ENCODE data around the gene PLET1.
A peak's percentile ranks its signal among the peaks of the same experiment; 100 is the strongest.

PLET1 gene

DNA sequence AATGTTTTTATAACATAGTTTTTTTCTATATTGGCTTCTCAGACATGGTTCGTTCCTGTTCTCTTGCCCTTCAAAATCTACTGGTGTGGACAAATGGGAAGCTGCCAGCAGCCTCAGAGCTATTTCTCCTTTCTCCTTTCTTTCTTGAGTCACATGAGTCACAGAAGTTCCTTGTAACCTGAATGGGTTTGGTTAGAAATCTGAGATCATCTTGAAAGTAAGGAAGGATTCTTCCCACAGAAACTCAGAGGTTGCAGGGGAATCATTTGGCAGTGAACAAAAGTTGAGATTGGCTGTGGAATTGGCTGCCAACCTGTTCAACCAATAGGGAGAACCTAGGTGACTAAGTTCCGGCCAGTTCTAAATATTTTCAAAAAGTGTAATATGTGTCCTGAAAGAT is 12.5 kb downstream of the PLET1 start:
- no peak for DNase-seq (ENCODE audit: insufficient read length, low spot score)
- no peak for FAIRE-seq

DNA sequence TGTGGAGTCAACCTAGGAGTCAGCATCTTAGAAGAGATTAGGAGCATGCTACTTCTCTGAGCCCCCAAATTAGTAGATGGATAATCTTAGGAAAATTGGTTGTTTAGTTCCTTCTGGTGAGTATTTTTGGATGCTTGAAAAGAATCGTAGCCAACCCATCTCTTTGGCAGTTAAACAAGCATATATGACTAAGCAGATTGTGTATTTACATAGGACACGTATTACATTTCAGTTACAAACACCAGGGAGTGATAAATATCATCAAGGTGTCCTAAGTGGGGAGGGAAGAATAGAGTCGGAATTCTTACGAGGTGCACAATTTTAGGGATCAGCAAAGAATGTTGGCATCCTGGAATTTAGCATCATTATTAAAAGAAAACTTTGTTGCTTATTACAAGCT is 13.5 kb downstream of the PLET1 start:
- DNase-seq (ENCODE audit: insufficient read length, low spot score) = no peak
- FAIRE-seq = no peak

DNA sequence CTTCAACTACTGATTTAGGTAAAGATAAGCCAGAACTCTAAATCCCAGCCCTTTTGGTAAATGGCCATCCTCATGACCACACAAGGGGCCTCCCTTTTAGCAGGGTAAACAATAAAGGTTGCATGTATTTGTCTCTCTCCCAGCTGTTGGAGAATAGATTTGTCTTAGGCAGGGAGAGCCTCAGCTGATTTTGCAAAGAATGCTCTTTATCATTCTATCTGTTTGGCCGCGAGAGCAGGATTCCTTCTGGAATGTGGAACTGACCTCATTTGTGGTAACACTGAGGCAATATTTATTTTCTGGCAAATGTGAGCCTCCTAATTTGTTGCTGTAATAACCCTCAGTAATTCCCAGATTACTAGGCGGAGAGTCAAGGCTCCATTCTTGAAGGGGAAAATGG is 19.2 kb downstream of the PLET1 start:
- FAIRE-seq = no peak
- no peak for DNase-seq (ENCODE audit: insufficient read length, low spot score)

DNA sequence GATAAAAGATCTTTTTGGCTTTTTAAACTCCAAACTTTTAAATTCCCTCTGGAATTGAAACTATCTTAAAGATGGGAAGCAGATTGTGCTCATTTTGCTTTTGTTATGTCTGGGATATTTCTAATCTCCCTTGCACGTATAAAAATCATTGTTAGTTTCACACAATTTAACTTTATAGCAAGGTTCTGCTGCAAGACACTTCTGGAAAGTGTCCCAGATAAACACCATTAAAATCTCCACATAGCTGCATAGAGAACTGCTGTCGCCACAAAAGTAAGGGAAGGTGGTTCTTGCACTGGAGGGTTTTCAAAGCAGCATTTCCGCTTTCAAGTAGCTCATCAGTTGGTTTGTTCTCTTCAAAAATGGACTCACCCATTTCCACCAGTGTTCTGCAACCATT is 22.6 kb downstream of the PLET1 start:
- FAIRE-seq = no peak

DNA sequence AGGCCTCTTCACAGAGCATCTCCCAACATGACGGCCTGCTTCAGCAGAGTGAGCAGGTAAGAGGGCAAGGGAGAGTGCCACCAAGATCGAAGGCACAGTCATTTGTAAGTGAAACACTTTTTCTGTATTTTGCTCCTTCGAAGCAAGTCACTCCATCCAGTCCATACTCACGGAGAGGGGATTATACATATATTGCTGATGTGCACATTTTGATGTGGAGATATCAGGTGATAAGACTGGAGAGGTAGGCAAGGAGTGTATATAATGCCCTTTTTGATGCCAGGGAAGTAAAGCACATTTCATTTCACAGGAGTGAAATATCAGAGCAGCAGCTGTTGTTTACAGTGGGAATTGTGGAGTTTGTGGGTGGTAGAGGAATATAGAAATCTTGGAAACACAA is 23.2 kb downstream of the PLET1 start:
- FAIRE-seq = no peak
- no peak for DNase-seq (ENCODE audit: insufficient read length, low spot score)

More for the DNA sequence above, 22.6 kb downstream of the PLET1 start:
- no peak for DNase-seq (ENCODE audit: insufficient read length, low spot score)

DNA sequence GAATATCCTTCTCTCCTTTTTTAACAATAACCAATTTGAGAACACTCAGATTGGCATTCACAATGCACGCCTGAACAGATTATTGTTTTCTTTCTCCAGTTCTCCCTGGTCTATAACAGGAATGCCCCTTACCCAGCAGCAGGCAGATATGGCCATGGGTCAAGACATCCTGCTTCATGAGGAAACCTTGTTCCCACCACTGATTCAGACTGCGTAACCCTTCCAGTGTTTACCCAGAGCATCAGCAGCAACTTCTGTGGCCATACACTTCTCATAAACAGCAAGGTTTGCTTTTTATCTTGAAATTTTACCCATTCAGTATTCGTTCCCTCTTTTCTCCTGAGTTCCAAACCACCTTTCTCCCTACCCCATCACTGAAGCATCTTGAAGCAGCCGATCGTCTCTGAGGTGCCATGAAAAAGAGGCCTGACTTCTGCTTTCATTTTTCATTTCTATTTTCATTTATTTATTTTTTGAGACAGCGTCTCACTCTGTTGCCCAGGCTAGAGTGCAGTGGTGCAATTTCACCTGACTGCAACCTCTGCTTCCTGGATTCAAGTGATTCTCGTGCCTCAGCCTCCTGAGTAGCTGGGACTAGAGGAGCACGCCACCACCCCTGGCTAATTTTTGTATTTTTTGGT is 24.8 kb downstream of the PLET1 start:
- FAIRE-seq (peak; percentile 87), DNase-seq (ENCODE audit: insufficient read length, low spot score) (no peak)

GRCh38 chr11:112231952-112232351 is 28.7 kb downstream of the PLET1 start:
- DNase-seq (ENCODE audit: insufficient read length, low spot score) = no peak
- FAIRE-seq = no peak

- no peak for FAIRE-seq
- no peak for DNase-seq (ENCODE audit: insufficient read length, low spot score)
These were observed 30.8 kb downstream of the PLET1 start for GRCh38 chr11:112229746-112230433.

DNA sequence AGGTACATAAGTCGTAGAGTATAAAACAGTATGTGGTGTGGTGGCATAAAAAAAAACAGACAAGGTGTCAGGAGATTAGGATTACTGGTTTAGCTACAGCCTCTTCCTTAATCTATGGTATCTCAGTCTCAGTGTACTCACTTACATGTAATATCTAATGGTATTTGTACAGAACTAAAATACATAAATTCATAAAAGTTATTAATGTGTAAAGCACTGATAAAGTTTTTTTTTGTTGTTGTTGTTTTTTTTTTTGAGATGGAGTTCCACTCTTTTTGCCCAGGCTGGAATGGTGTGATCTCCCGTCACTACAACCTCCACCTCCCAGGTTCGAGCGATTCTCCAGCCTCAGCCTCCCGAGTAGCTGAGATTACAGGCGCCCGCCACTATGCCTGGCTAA is 31.5 kb downstream of the PLET1 start:
- DNase-seq (ENCODE audit: insufficient read length, low spot score) (no peak), FAIRE-seq (no peak)

DNA sequence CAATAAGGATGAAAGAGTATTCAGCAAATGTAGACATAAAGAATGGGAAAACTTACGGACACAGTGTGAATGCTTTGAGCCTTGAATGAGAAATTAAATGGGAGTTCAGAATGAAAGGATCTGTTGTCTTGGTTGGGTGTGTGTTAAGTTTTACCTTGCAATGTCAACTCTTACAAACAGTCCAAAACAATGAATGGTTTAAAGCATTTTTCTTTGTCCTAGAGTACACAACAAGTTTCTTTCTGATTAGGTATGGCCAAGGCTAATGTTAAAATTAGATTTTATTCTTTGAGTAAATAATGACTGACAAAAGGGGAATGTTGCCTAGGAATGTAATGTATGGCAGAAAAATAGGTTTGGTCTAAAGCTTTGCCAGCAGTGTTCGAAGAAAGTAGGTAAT is 32.0 kb downstream of the PLET1 start:
- DNase-seq (ENCODE audit: insufficient read length, low spot score) (no peak), FAIRE-seq (no peak)

GRCh38 chr11:112227471-112227870 is 33.2 kb downstream of the PLET1 start:
- no peak for DNase-seq (ENCODE audit: insufficient read length, low spot score)
- no peak for FAIRE-seq

DNA sequence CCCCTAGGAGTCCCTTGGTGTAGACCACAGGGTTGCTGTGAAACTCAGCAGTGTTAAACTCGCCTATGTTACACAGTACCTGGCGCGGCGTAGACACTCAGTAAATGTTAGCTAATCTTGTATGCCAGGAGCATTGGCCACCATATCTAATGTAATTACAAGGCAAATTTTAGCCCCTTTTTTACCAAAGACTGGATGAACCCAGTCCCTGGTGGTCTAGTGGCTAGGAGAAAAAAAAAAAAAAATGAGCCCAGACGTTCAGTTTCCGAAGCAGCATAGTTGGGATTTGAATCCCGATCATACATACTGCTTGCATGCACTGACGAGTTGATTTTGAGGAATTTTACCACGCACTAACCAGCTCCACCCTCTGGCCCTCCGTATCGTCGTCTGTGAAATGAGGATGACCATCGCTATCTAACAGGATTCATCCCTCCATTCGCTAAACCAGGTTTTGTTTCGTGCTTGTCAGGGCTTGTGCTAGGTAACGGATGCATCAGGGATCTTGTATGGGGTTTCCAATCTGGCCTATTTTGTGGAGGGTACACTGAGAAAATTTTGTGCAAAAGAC is 33.7 kb downstream of the PLET1 start:
- DNase-seq (ENCODE audit: insufficient read length, low spot score) (no peak), FAIRE-seq (no peak)

GRCh38 chr11:112226062-112226830 is 34.4 kb downstream of the PLET1 start, which contains the start of gene PTS:
Gene PTS (plus strand): TSS chr11:112226428. CDS start chr11:112226444, 16 bp downstream.
- peak; percentile 77 for FAIRE-seq
- peak; percentile 87 for DNase-seq (ENCODE audit: insufficient read length, low spot score)

GRCh38 chr11:112225753-112226061 is 35.0 kb downstream of the PLET1 start:
- DNase-seq (ENCODE audit: insufficient read length, low spot score) = no peak
- no peak for FAIRE-seq

- FAIRE-seq (no peak), DNase-seq (ENCODE audit: insufficient read length, low spot score) (no peak)
These were observed 36.7 kb downstream of the PLET1 start for GRCh38 chr11:112223754-112224532.

DNA sequence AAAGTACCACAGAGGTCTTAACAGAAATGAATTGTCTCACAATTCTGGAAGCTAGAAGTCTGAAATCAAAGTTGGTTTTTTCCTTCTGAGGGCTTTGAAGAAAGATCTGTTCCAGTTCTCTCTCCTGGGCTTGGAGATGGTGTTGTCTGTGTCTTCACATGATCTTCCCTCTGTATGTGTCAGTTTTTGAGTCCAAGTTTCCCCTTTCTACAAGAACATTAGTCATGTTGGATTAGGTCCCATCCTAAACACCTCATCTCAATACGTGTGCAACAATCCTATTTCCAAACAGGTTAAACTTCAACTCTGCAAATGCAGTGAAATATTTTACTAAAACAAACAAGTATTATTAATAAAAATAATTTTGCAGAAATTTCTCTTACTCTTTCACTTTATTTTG is 37.5 kb downstream of the PLET1 start:
- no peak for FAIRE-seq
- no peak for DNase-seq (ENCODE audit: insufficient read length, low spot score)

GRCh38 chr11:112222303-112222702 is 38.4 kb downstream of the PLET1 start:
- no peak for DNase-seq (ENCODE audit: insufficient read length, low spot score)

DNA sequence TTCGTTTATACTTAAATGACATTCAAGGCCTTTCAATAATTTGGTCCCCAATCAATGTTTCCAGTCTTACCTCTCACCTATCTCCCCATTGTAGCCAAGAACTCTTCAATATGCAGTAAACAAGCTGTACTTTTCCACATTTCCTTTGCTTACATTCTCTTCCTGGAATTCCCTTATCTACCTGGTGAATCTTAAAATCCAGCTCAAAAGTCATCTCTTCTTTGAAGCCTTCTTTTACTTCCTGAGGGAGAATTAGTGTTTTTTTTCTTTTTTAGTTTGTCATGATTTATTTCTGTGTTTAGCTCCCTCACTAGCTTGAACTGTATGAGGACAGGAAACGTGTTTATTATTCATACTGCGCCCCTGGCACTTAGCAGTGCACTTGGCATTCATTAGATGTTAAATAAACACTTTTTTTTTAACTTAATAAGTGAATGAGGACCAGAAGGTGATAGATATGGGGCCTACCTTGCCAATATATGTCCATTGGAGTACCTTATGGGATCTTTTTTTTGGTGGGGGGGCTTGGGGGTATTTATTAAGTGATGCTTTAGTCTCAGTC is 39.3 kb downstream of the PLET1 start:
- no peak for DNase-seq (ENCODE audit: insufficient read length, low spot score)
- FAIRE-seq = no peak

More at GRCh38 chr11:112222303-112222702, 38.4 kb downstream of the PLET1 start:
- FAIRE-seq = no peak

- FAIRE-seq (peak; percentile 87), DNase-seq (ENCODE audit: insufficient read length, low spot score) (peak; percentile 44)
These were observed 41.0 kb downstream of the PLET1 start for GRCh38 chr11:112219476-112220232.
